Fibroblast of skin of scalp (primary cell): ENCODE data around the gene ZBTB49.
"Not testable (repeated sequence)": the region's sequence is repeated elsewhere in the genome, so short reads cannot be mapped to it uniquely, and the experiment has no call there.

Source experiments
- DNase-seq: peaks from one replicate; pipeline ENCODE4 v3.0.0-alpha.2; 2013

Gene ZBTB49

GRCh38 chr4:4327652-4328121 lies 37.6 kb downstream of the ZBTB49 start:
- peak; percentile 10 for DNase-seq

DNA sequence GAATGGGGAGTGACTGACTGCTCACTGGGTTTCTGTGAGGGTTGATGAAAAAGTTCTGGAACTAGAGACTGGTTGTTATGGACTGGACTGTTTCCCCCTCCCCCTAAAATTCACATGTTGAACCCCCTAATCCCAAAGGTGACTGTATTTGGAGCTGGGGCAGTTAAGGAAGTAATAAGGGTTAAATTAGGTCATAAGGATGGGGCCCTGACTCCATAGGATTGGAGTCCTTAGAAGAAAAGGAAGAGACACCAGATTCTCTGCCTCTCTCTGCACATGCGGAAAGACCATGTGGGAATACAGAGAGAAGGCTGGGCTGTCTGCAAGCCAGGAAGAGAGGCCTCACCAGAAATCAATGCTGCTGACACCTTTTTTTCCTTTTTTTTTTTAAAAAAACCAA lies 38.2 kb downstream of the ZBTB49 start:
- DNase-seq = no peak

GRCh38 chr4:4328840-4329239 lies 38.8 kb downstream of the ZBTB49 start:
- DNase-seq = no peak

DNA sequence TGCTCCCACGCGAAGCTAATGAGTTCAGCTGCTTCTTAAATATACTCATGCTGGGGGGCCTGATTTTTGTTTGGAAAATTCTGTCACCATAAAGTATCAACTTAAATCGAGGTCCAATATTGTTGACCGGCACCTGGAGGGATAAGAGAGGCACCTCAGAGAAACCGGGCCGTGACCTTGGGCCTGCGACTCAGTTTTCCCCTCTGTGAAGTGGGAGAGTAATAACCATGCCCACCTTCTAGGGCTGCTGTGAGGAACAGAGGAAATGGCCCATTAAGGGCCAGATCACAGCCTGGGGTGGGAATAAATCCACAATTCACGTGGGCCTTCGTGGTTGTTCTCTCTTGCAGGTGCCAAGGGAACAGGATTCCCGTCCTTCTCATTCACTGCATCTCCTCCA lies 39.4 kb downstream of the ZBTB49 start:
- no peak for DNase-seq

- no peak for DNase-seq
Observed at GRCh38 chr4:4330794-4331193, 40.7 kb downstream of the ZBTB49 start.

GRCh38 chr4:4332529-4332928 lies 42.5 kb downstream of the ZBTB49 start:
- DNase-seq = no peak

DNA sequence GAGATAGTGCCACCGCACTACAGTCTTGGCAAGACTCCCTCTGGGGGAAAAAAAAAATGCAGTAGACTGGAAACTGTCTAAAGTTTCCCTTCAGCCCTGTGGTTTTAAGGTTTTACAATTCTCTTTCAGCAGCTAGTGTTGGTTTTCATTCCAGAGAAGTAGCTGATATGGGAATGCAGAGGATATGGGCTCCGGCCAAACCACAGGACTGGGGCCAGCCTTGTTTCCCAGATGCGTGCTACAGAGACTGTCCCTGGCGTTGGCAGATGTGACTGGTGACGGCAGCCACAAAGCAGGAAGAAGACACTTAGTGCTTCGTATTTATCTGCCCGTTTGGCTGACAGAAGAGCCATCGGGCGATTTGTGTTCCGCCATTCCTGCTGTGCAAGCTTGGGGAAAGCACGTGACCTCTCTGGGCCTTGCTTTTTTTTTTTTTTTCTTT lies 43.2 kb downstream of the ZBTB49 start:
- DNase-seq = peak; percentile 90

DNA sequence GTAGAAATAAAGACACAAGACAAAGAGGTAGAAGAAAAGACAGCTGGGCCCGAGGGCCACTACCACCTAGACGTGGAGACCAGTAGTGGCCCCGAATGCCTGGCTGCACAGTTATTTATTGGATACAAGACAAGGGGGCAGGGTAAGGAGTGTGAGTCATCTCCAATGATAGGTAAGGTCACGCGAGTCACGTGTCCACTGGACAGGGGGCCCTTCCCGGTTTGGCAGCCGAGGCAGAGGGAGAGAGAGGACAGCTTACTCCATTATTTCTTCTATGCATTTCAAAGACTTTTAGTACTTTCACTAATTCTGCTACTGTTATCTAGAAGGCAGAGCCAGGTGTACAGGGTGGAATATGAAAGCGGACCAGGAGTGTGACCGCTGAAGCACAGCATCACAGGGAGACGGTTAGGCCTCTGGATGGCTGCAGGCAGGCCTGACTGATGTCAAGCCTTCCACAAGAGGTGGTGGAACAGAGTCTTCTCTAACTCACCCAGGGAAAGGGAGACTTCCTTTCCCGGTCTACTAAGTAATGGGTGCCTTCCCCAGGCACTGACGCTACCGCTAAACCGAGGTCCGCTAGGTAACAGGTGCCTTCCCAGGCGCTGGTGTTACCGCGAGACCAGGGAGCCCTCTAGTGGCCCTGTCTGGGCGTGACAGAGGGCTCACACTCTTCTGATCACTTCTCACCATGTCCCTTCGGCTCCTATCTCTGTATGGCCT lies 44.9 kb downstream of the ZBTB49 start:
- peak; percentile 39 for DNase-seq

DNA sequence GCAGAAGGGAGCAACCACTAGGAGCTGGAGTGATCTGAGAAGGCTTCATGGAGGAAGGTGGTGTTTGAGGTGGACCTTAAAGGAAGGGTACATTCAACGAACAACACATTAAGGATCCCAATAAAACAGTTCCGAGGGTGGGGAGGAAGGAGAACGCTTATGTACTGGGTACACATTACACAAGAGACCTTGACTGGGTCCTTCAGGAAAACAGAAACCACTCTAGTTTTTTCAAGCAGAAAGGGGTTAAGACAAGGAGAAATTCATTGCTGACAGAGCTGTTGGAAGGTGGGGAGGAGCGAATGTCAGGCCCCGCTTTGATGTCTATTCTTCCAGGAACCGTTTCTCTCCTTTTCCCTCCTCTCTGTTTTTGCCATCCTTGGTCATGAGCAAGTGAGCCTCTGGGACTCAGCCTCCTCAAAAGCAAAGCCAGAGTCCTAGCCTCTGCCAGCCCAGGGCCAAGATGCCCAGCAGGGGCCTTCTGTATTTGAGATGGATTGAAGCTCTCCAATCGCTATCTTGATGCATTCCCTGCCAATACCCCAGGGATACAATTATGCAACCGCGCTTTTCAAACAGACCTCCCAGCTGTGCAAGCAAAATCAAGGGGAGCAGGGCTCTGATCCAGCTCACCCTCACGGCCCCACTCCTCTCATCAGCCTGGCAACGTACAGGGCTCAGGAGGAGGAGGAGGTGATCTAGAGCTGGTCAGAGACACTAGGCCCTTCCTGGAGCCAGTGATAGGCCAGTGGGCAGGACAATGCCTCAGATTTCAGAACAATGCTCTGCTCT lies 48.4 kb downstream of the ZBTB49 start:
- DNase-seq = no peak

DNA sequence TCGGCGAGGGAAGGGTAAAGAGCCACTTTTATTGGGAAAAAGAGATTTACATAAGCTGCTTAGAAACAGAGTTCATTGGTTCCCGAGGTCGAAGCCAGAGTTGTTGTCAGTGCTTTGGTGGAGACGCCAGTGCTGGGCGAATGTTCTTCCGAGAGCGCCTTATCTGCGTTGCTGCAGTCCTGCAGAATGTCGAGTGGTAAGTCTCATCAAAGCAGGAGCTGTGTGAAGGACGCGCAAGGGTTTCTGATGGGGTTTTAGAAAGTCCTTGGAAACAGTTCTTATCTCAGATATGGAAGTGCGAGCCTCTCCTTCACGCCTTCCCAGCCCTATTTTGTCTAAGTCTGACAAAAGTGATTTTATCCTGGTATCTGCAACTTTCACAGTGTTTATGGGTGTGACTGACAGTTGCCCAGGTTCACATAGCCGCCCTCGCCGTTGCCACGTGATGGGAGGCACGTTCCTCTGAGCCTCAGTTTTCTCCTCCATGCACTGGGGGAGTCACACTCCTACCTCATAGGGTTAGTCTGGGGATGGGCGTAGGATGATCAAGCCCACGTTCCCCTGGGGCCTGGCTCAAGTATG lies 49.5 kb downstream of the ZBTB49 start:
- DNase-seq = no peak

DNA sequence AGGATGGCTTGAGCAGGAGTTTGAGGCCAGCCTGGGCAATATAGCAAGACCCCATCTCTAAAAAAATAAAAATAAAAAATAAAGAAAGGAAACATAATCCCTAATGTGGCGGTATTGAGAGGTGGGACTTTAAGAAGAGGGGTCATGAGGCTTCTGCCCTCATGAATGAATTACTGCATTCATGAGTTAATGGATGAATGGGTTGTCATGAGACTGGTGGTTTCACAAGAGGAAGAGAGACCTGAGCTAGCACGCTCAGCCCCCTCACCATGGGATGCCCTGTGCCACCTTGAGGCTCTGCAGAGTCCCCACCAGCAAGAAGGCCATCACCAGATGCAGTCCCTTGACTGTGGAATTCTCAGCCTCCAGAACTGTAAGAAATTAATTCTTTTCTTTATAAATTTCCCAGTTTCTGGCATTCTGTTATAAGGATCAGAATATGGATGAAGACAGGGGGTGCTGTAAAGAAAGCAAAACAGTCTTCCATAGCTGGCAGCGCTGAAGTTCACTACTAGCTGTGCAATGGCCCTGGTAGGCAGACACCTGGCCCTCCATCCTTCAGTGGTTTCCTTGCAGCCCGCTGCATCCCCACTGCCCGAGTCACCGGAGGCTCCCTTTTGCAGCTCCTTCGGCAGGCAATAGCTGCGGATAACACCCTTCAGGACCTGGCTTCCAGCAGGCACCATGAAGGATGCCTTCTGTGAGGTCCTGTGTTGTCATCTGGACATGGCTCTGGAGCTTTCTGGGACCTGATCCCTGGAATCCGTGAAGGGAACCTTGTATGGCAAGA lies 52.0 kb downstream of the ZBTB49 start:
- no peak for DNase-seq

- no peak for DNase-seq
Observed at GRCh38 chr4:4343038-4343437, 53.0 kb downstream of the ZBTB49 start.

- DNase-seq = no peak
Observed at GRCh38 chr4:4344915-4345527, 55.0 kb downstream of the ZBTB49 start.

DNA sequence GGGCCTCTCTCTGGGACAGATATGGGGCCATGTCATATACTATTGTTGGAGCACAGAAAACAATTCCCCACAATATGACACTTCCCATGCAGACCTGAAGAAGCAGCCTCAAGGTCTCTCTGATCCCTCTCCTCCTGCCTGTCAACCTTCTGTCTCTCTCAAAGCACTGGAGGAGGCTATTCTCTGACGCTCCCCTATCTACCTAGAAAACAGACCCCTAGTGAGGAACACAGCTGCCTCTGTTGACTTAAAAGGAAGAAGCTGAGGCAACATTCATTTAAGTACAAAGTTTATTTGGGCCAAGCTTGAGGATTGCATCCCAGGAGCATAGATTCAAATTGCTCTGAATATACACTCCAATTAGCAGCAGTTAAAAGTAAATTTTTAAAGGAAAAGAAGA lies 57.5 kb downstream of the ZBTB49 start:
- DNase-seq = no peak

- DNase-seq = not testable (repeated sequence)
Observed at GRCh38 chr4:4348585-4348984, 58.5 kb downstream of the ZBTB49 start.

DNA sequence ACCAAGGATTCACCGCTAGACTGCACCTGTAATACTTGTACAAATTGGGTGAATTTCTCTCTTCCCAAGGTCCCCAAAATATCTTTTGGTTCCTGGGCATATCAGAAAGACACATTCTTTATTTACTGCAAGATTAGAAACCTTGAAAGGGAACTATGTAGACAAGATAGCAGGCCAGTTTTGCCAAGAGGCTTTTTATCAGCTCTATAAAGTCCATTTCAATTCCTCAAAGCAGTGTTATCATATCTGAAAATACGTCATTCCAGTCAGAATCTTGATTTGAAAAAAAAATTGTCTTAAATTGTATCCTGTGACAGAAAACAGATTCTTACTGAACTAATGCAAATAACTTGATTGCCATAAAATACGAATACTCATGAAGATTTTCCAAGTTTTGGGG lies 59.8 kb downstream of the ZBTB49 start:
- no peak for DNase-seq

- no peak for DNase-seq
Observed at GRCh38 chr4:4350909-4351308, 60.9 kb downstream of the ZBTB49 start.

- no peak for DNase-seq
Observed at GRCh38 chr4:4355302-4355701, 65.3 kb downstream of the ZBTB49 start.

GRCh38 chr4:4356106-4357041 lies 66.3 kb downstream of the ZBTB49 start:
- DNase-seq = no peak

- DNase-seq = no peak
Observed at GRCh38 chr4:4358093-4358854, 68.2 kb downstream of the ZBTB49 start.
